GM19395 (cell line): Measurements from ENCODE around the gene ZCCHC17.

Experiments used
- ATAC-seq: cut with Tn5 transposase; IDR thresholded peaks from one replicate; pipeline ENCODE4 v1.9.1; 2021; ENCODE audit warnings: mild to moderate bottlenecking, moderate library complexity; ENCODE audit not compliant: unreplicated experiment

ZCCHC17 gene

DNA sequence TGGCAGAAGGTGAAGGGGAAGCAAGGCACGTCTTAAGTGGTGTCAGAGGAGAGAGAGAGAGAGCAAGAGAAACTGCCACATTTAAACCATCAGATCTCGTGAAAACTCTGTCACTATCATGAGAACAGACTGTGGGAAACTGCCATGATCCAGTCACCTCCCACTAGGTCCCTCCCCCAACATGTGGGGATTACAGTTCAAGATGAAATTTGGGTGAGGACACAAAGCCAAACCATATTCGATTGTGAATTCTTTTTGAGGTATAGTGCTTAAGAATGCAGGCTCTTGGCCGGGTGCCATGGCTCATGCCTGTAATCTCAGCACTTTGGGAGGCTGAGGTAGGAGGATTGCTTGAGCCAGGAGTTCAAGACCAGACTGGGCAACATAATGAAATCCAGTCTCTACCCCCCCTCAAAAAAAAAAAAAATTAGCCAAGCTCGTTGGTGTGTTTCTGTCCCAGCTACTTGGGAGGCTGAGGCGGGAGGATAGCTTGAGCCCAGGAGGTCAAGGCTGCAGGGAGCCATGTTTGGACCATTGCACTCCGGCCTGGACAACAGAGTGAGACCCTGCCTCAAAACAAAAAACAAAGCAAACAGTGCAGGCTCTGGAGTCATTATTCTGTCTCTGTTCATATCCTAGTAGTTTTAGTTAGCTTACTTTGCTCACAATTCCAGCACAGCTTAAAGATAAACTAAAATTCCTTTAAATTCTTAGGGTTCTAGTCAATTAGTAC is 6.0 kb downstream of the ZCCHC17 start:
- no peak for ATAC-seq

GRCh38 chr1:31306278-31306677 is 9.4 kb downstream of the ZCCHC17 start:
- ATAC-seq, result no peak

DNA sequence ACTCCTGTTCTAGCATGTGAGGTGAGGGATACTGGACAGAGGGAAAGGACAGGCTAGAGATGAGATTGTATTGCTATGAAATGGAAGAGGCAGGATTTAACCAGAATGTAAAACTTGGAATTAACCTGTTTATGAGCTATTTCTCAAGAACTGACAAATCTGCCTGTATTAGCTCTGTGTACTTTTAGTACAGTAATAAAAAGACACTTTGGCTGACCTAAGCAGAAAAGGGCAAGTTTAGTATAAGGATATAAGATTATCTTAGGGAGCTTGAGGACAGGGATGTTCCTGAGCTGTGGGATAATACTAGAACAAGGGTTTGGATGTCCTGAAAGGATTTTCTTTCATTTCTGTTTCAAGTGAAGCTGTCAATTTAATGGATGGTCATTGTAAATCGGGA is 11.2 kb downstream of the ZCCHC17 start:
- no peak for ATAC-seq

- ATAC-seq, result no peak
Observed at GRCh38 chr1:31310198-31310597, 13.4 kb downstream of the ZCCHC17 start.

GRCh38 chr1:31315902-31316301 is 19.1 kb downstream of the ZCCHC17 start:
- ATAC-seq, result no peak

DNA sequence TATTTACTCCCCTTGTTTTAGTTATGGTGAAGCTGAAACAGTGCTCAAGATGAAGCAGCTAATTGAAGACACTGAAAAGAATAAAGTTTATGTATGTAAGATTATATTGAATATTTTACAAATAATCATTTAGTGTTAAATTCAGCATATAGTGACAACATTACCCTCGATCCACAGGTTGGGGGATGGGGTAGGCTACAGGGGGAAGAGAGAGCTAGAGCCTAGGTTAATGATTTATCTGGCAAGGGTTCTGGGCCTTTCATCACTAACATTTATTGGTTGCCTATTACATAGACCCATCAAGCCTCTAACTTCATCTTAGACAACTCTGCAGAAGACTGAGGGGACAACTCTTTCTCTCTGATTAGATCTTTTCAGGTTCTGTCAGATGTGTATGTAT is 21.3 kb downstream of the ZCCHC17 start:
- ATAC-seq, result no peak

DNA sequence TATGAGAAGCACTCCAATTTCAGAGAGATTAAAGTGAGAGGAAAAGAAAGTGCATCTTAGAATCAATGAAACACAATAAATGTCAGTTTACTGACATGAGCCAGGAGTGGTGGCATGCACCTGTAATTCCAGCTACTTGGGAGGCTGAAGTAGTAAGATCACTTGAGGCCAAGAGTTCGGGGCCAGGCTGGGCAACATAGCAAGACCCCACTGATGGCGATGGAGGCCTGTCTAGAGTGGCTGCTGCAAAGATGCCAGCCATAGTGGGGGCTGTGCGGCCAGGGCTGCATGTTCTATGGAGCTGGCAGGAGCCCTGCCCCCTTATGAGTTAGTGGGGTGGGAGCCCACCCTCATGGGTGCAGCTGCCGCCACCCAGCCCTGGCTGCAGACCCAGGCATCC is 27.3 kb downstream of the ZCCHC17 start:
- ATAC-seq, result no peak

- ATAC-seq, result no peak
Observed at GRCh38 chr1:31324992-31325391, 28.2 kb downstream of the ZCCHC17 start.

- ATAC-seq, result no peak
Observed at GRCh38 chr1:31326461-31326860, 29.6 kb downstream of the ZCCHC17 start.

- no peak for ATAC-seq
Observed at GRCh38 chr1:31327381-31327780, 30.5 kb downstream of the ZCCHC17 start.

DNA sequence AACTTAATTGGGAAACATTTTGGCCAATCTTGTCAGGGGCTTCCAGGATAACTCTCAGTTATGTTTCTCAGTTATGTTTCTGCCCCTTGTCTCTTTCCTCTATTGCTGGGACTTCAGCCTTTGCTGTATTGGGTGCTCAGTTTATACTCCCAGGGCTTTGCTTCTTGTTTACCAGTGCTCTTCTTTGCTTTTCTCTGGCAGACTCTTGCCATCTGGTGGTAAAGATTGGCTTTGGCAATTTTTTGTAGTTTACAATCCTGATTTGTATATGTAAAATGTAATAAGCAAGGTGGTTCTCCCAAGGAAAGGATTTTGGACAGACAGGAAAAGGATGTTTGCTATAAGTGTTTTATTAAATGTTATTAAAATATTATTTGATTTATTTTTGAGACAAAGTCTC is 38.2 kb downstream of the ZCCHC17 start:
- ATAC-seq, result no peak

GRCh38 chr1:31336687-31337467 is 40.0 kb downstream of the ZCCHC17 start:
- no peak for ATAC-seq

GRCh38 chr1:31344503-31344902 is 47.7 kb downstream of the ZCCHC17 start:
- ATAC-seq, result no peak

GRCh38 chr1:31345635-31346034 is 48.8 kb downstream of the ZCCHC17 start:
- no peak for ATAC-seq

DNA sequence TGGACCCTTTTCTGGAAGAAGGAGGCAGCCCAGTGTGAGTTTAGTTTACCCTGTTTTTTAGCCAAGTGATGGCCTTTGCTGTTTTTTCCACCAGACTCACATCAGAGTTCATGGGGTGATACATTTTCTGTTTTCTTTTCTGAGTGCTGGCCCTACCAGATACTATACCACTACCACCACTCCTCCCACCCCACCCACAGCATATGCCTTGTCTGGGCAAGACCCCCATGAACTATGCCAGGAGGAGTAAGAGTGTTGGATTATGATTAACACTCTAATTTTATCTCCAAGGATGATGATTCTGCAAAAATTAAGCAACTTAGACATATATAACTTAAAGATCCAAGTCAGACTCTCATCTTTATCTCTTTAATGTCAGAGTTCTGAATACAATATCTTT is 50.0 kb downstream of the ZCCHC17 start:
- ATAC-seq, result no peak

DNA sequence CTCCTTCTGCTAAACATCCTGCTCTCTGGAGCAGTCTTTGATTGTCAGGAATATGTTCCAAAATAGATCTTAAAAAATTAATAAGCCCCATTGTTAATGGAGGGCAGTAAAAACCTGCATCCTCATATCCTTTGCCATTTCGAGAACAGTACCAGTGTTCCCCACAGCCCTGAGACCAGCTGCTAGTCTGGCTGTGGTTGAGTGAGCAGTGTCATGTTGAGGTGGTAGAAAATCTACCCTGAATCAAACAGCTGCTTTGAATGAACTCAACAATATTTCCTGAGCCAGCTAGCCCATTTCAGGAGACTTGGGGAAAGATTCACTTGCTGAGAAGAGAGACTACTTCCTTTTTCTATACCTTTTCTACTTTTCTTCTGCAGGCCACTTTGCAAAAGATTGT is 51.6 kb downstream of the ZCCHC17 start:
- ATAC-seq, result no peak

DNA sequence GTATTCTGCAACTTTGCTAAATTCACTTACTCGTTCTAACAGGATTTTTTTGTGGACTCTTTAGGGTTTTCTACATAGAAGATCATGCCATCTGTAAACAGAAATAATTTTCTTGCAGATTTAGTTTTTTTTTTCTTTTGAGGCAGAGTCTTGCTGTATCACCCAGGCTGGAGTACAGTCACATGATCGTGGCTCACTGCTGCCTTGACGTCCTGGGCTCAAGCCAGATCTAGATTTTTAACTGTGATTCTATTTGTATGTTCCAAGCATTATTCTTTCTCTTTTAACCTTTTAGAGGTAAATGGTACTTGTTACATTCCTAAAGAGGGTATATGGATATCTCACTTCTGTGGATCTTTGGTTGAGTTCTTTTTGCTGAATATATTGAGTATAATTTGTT is 57.5 kb downstream of the ZCCHC17 start:
- no peak for ATAC-seq

DNA sequence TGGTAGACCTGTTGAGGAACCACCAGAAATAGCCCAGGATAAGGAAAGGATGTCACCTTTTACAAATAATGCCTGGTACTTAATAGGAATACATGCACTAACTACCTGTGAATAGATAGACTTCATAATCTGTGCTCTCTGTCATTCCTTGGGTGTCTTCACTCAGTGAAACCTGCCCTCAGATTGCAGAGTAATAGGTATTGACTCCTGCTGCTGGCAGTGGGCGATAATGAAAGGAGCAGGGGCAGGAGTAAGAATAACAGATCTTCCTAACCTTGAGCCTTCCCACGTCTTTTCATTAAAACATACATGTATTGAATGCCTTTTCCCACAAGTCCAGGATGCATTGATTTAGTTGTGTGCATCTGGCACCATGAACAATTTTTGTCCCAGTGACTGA is 59.6 kb downstream of the ZCCHC17 start:
- ATAC-seq, result no peak

GRCh38 chr1:31361607-31362006 is 64.8 kb downstream of the ZCCHC17 start:
- ATAC-seq, result no peak

GRCh38 chr1:31362032-31362431 is 65.2 kb downstream of the ZCCHC17 start:
- no peak for ATAC-seq

- no peak for ATAC-seq
Observed at GRCh38 chr1:31364561-31365250, 67.9 kb downstream of the ZCCHC17 start.

DNA sequence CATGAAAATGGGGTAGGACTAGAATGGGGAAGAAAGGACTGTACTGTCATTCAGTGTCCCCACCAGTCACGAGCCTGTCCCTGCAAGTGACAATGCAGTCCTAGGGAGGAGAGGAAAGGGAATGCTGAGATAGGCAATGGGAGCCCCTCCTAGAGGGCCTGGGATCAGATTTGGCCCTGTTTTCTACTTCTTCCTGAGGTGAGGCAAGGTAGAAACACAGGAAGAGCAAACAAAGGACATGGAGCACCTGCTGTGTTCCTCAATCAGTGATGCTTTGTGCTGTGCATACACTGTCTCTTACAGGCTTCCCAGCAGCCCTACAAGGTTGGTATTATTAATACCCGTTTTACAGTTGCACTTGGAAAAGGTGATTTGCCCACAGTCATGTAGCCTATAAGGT is 70.0 kb downstream of the ZCCHC17 start:
- no peak for ATAC-seq
